Liver (tissue), 9 donors: ENCODE results near the gene SYT5. TPM values are rescaled to one million over a fixed set of nuclear protein-coding genes. Genes with fewer than 3 reads are reported as not detected.

Experiments used
- DNase-seq: peaks from one replicate; pipeline ENCODE4 v3.0.0-alpha.2; 2017; ENCODE audit warnings: low spot score
- H3K27ac ChIP-seq, 2 donors: one replicate each; pipeline ENCODE4 v1.7.0; 2013; ENCODE audit warnings: inconsistent platforms in 2 of 2, low read length in 2 of 2, control low read depth in 1 of 2, low read depth in 1 of 2, mild to moderate bottlenecking in 1 of 2
- H3K27me3 ChIP-seq, 4 donors: one replicate each; pipeline versions ENCODE4 v1.6.1 to v1.7.0; 2013; ENCODE audit warnings: low read length in 3 of 4, inconsistent platforms in 1 of 4, mild to moderate bottlenecking in 1 of 4, moderate library complexity in 1 of 4; ENCODE audit not compliant: control insufficient read depth in 4 of 4, insufficient read depth in 4 of 4
- H3K36me3 ChIP-seq, 4 donors: one replicate each; pipeline versions ENCODE4 v1.6.1 to v1.7.0; 2013; ENCODE audit warnings: low read length in 3 of 4, mild to moderate bottlenecking in 3 of 4, low read depth in 1 of 4, moderate library complexity in 1 of 4; ENCODE audit not compliant: control insufficient read depth in 4 of 4, insufficient read depth in 3 of 4
- H3K4me1 ChIP-seq, 4 donors: one replicate each; pipeline versions ENCODE4 v1.6.1 to v1.7.0; 2013; ENCODE audit warnings: low read length in 3 of 4, mild to moderate bottlenecking in 3 of 4, moderate library complexity in 1 of 4; ENCODE audit not compliant: control insufficient read depth in 4 of 4, insufficient read depth in 4 of 4
- H3K4me3 ChIP-seq, 3 donors: one replicate each; pipeline versions ENCODE4 v1.6.1 to v1.7.0; 2013; ENCODE audit warnings: low read length in 3 of 3, control low read depth in 1 of 3, low read depth in 1 of 3, mild to moderate bottlenecking in 1 of 3
- H3K9ac ChIP-seq, 2 donors: one replicate each; pipeline ENCODE4 v1.7.0; 2013; ENCODE audit warnings: low read length in 2 of 2, mild to moderate bottlenecking in 2 of 2, moderate library complexity in 2 of 2, control low read depth in 1 of 2, low read depth in 1 of 2
- H3K9me3 ChIP-seq, 4 donors: one replicate each; pipeline versions ENCODE4 v1.6.1 to v1.7.0; 2013; ENCODE audit warnings: low read length in 3 of 4; ENCODE audit not compliant: control insufficient read depth in 4 of 4
- FOXA1 ChIP-seq: IDR thresholded peaks from 2 replicates; pipeline ENCODE4 v1.6.1; 2016; ENCODE audit warnings: antibody characterized with exemption
- GABPA ChIP-seq, 2 donors: IDR thresholded peaks in 1 of 2; conservative IDR thresholded peaks in 1 of 2; 2 replicates each; pipeline ENCODE4 v1.6.1; 2016; ENCODE audit warnings: antibody characterized with exemption in 2 of 2, mild to moderate bottlenecking in 1 of 2, moderate library complexity in 1 of 2
- HNF4A ChIP-seq, 2 donors: conservative IDR thresholded peaks; 2 replicates each; pipeline ENCODE4 v1.6.1; 2016; ENCODE audit warnings: antibody characterized with exemption in 2 of 2, mild to moderate bottlenecking in 2 of 2
- HNF4G ChIP-seq: IDR thresholded peaks from 2 replicates; pipeline ENCODE4 v1.6.1; 2016; ENCODE audit warnings: antibody characterized with exemption
- RAD21 ChIP-seq, 2 donors: IDR thresholded peaks; 2 replicates each; pipeline ENCODE4 v1.6.1; 2016; ENCODE audit warnings: antibody characterized with exemption in 2 of 2, mild to moderate bottlenecking in 2 of 2
- RXRA ChIP-seq, 2 donors: IDR thresholded peaks; 2 replicates each; pipeline ENCODE4 v1.6.1; 2017 to 2018; ENCODE audit warnings: antibody characterized with exemption in 2 of 2, mild to moderate bottlenecking in 1 of 2
- SP1 ChIP-seq: IDR thresholded peaks from 2 replicates; pipeline ENCODE4 v1.6.1; 2018; ENCODE audit warnings: antibody characterized with exemption, mild to moderate bottlenecking
- TAF1 ChIP-seq: conservative IDR thresholded peaks from 2 replicates; pipeline ENCODE4 v1.6.1; 2016; ENCODE audit warnings: antibody characterized with exemption, mild to moderate bottlenecking
- YY1 ChIP-seq: IDR thresholded peaks from 2 replicates; pipeline ENCODE4 v1.6.1; 2016; ENCODE audit warnings: antibody characterized with exemption, mild to moderate bottlenecking
- WGBS: extraction: QIAGEN DNeasy Blood & Tissue Kit; methylation state at CpG from one replicate; pipeline ENCODE4 v1.1.7; 2013; 5-methylcytosine and 5-hydroxymethylcytosine counted together
- polyA plus RNA-seq, 2 donors: library from polyadenylated mRNA; stranded (reverse) in 1 of 2; unstranded in 1 of 2; fragments of 200-250 nt in 1 of 2; fragments of >200 nt in 1 of 2; fragmentation: Nextera tagmentation in 1 of 2; extraction: Ambion mirVana in 1 of 2; gene quantifications; one replicate each; pipeline versions ENCODE4 v1.2.1 to v1.2.3, GENCODE V29; 2013 to 2015
- total RNA-seq, 2 donors: library from RNA; depleted of rRNA; stranded (reverse); fragments of >200 nt; gene quantifications; one replicate each; pipeline ENCODE4 v1.2.3, GENCODE V29; 2014
- TF ChIP-seq, protein P1 (sequence below): IDR thresholded peaks from 2 replicates; pipeline ENCODE4 v1.6.1; 2016; ENCODE audit warnings: antibody characterized with exemption
- TF ChIP-seq, protein P2 (sequence below): fragments of 150-350 bp; IDR thresholded peaks from 2 replicates; pipeline ENCODE4 v1.5.1; 2017; ENCODE audit warnings: improper control_type of control experiment, low read depth, low read length; ENCODE audit not compliant: missing input control
- TF ChIP-seq, protein P3 (sequence below): IDR thresholded peaks from 2 replicates; pipeline ENCODE4 v1.6.1; 2016; ENCODE audit warnings: antibody characterized with exemption
- TF ChIP-seq, protein P4 (sequence below): IDR thresholded peaks from 2 replicates; pipeline ENCODE4 v1.6.1; 2016; ENCODE audit warnings: antibody characterized with exemption, mild to moderate bottlenecking
- donor health status: healthy.
- donor health status: healthy.
- donor health status: healthy.
- donor health status: healthy.
- donor health status: healthy.

SYT5 gene
- total and polyA plus RNA-seq, 4 donors, result under 0.01 TPM; not detected in 3

DNA sequence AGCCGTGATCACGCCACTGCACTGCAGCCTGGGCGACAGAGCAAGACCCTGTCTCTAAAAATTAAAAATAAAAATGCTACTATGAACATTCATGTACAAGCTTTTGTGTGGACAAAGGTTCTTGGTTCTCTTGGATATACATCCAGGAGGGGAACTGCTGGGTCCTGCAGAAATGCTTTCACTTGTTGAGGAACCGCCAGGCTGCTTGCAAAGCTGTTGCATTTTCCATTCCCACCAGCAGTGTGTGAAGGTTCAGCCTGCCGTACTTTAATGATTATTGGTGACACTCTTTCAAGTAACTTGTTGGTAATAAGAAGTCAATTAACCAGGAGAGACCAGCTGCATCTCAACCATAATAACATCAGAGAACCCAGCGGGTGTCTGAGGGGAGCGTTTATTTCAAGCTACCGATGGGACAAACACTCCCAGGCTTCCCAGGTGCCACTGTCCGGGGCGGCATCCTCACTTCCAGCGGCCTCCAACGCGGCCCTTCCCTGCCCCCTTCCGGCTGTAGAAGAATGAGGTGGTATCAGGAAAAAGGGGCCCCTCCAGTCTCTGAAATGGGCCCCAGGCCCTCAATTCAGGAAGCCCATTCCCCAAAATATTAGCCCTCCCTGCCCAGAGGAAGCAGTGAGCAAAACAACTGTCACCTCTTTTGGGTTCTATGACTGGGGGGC, 47.5 kb downstream of the SYT5 start:
- 38% methylated on average over 14 of the region's 14 CpGs for WGBS
- no peaks in the 10 kb centered on the region for H3K4me1 ChIP-seq
- H3K27me3 ChIP-seq, result peaks cover 0 to 2% (median 0%) of the 10 kb centered on the region in 4 donors
- no peaks in the 10 kb centered on the region for H3K9me3 ChIP-seq
- no peak overlapping the region for H3K4me3 ChIP-seq
- no peak for DNase-seq
- no peaks in the 10 kb centered on the region for H3K36me3 ChIP-seq
- TF ChIP-seq RAD21 (IDR thresholded peaks at IDR 0.05) (peak in 1 of 2 donors; percentile 42), HNF4A (conservative IDR thresholded peaks at IDR 0.05) (no peak), TAF1 (no peak)
- TF ChIP-seq, protein P1, sequence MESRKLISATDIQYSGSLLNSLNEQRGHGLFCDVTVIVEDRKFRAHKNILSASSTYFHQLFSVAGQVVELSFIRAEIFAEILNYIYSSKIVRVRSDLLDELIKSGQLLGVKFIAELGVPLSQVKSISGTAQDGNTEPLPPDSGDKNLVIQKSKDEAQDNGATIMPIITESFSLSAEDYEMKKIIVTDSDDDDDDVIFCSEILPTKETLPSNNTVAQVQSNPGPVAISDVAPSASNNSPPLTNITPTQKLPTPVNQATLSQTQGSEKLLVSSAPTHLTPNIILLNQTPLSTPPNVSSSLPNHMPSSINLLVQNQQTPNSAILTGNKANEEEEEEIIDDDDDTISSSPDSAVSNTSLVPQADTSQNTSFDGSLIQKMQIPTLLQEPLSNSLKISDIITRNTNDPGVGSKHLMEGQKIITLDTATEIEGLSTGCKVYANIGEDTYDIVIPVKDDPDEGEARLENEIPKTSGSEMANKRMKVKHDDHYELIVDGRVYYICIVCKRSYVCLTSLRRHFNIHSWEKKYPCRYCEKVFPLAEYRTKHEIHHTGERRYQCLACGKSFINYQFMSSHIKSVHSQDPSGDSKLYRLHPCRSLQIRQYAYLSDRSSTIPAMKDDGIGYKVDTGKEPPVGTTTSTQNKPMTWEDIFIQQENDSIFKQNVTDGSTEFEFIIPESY, result no peak
- TF ChIP-seq, protein P2, sequence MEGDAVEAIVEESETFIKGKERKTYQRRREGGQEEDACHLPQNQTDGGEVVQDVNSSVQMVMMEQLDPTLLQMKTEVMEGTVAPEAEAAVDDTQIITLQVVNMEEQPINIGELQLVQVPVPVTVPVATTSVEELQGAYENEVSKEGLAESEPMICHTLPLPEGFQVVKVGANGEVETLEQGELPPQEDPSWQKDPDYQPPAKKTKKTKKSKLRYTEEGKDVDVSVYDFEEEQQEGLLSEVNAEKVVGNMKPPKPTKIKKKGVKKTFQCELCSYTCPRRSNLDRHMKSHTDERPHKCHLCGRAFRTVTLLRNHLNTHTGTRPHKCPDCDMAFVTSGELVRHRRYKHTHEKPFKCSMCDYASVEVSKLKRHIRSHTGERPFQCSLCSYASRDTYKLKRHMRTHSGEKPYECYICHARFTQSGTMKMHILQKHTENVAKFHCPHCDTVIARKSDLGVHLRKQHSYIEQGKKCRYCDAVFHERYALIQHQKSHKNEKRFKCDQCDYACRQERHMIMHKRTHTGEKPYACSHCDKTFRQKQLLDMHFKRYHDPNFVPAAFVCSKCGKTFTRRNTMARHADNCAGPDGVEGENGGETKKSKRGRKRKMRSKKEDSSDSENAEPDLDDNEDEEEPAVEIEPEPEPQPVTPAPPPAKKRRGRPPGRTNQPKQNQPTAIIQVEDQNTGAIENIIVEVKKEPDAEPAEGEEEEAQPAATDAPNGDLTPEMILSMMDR, result peak; percentile 0
- no peak overlapping the region for H3K9ac ChIP-seq
- H3K27ac ChIP-seq, result no peak overlapping the region

DNA sequence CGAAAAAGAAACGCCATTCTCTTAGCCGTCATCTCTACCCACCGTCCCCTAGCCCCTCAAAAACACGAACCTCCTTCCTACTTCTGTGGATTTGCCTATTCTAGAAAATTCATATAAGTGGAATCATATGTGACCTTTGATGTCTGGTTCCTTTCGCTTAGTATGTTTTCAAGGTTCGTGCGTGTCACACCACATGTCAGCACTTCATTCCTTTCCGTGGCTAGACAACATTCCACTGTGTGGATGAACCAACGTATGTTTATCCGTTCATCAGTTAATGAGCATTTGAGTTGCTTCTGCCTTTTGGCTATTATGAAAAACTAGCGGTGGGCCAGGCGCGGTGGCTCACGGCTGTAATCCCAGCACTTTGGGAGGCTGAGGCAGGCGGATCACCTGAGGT, 48.7 kb downstream of the SYT5 start:
- Histone ChIP-seq H3K4me1 (no peaks in the 10 kb centered on the region), H3K27ac (no peak overlapping the region), H3K9ac (no peak overlapping the region), H3K36me3 (no peaks in the 10 kb centered on the region), H3K4me3 (no peak overlapping the region), H3K9me3 (no peaks in the 10 kb centered on the region), H3K27me3 (peaks cover 0 to 2% (median 0%) of the 10 kb centered on the region in 4 donors)
- TF ChIP-seq YY1, result no peak
- no peak for TF ChIP-seq FOXA1
- no peak for TF ChIP-seq HNF4A (conservative IDR thresholded peaks at IDR 0.05)
- TF ChIP-seq, protein P3, sequence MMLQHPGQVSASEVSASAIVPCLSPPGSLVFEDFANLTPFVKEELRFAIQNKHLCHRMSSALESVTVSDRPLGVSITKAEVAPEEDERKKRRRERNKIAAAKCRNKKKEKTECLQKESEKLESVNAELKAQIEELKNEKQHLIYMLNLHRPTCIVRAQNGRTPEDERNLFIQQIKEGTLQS, result no peak
- TF ChIP-seq SP1, result no peak
- no peak for TF ChIP-seq RAD21 (IDR thresholded peaks at IDR 0.05)
- no peak for TF ChIP-seq RXRA (IDR thresholded peaks at IDR 0.05)
- TF ChIP-seq, protein P4, sequence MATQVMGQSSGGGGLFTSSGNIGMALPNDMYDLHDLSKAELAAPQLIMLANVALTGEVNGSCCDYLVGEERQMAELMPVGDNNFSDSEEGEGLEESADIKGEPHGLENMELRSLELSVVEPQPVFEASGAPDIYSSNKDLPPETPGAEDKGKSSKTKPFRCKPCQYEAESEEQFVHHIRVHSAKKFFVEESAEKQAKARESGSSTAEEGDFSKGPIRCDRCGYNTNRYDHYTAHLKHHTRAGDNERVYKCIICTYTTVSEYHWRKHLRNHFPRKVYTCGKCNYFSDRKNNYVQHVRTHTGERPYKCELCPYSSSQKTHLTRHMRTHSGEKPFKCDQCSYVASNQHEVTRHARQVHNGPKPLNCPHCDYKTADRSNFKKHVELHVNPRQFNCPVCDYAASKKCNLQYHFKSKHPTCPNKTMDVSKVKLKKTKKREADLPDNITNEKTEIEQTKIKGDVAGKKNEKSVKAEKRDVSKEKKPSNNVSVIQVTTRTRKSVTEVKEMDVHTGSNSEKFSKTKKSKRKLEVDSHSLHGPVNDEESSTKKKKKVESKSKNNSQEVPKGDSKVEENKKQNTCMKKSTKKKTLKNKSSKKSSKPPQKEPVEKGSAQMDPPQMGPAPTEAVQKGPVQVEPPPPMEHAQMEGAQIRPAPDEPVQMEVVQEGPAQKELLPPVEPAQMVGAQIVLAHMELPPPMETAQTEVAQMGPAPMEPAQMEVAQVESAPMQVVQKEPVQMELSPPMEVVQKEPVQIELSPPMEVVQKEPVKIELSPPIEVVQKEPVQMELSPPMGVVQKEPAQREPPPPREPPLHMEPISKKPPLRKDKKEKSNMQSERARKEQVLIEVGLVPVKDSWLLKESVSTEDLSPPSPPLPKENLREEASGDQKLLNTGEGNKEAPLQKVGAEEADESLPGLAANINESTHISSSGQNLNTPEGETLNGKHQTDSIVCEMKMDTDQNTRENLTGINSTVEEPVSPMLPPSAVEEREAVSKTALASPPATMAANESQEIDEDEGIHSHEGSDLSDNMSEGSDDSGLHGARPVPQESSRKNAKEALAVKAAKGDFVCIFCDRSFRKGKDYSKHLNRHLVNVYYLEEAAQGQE, result no peak
- TF ChIP-seq, protein P2, result no peak
- TF ChIP-seq HNF4G, result no peak
- TF ChIP-seq GABPA (IDR thresholded peaks at IDR 0.05 in 1 of 2, conservative IDR thresholded peaks at IDR 0.05 in 1 of 2), result no peak
- DNase-seq, result no peak
- WGBS, result 86% methylated on average over 16 of the region's 16 CpGs
